NT2/D1 (cell line): ENCODE data around the gene NPAT.

Experiments used
- SUZ12 ChIP-seq: IDR thresholded peaks from 2 replicates; pipeline ENCODE4 v1.6.1; 2011; ENCODE audit not compliant: insufficient read length, insufficient read depth; ENCODE audit errors: extremely low read depth
- YY1 ChIP-seq: IDR thresholded peaks from 2 replicates; pipeline ENCODE4 v1.6.1; 2011; ENCODE audit not compliant: insufficient read length, insufficient read depth
- ZNF274 ChIP-seq: IDR thresholded peaks from 2 replicates; pipeline ENCODE4 v1.6.1; 2011; ENCODE audit warnings: mild to moderate bottlenecking, low read depth, low read length

DNA sequence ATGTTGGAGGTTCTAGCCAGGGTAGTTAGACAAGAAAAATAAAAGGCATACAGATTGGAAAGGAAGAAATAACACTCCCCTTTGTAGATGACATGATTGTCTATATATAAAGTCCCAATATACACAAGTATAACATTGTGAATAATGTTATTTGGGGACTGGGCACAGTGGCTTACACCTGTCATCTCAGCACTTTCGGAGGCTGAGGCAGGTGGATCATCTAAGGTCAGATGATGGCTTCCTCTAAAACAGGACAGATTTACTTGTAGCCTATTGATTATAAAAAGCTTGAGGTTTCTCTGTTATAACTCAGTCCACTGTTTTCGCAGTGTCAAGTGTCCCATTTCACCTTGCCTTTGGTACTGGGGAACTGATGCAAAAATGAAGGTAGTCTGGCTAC lies 20.0 kb upstream of the NPAT start:
- no peak for TF ChIP-seq ZNF274
- TF ChIP-seq YY1, result no peak
- TF ChIP-seq SUZ12, result no peak
